HepG2 (cell line): ENCODE data around the gene PTPRM. TPM values are rescaled to one million over a fixed set of nuclear protein-coding genes. Genes with fewer than 3 reads are reported as not detected.

Experiments used
- ATAC-seq: fragments of 200-7000 bp; cut with Tn5 transposase; 3 replicates; pipeline ENCODE4 v1.9.1; 2020; ENCODE audit warnings: mild to moderate bottlenecking, moderate library complexity
- BruUV-seq: library from RNA; stranded (reverse); fragments of 400-500 nt; replicated peaks from 2 replicates; lab custom pipeline; 2021; lab: Mats Ljungman, UMichigan
- CTCF ChIA-PET: fragments of 300-600 bp; formaldehyde crosslinking; extraction: SDS; loops from one replicate; lab custom pipeline; 2021; ENCODE audit warnings: low total read pairs, inconsistent platforms, low intra/inter-chr PET ratio; lab: Yijun Ruan, JAX
- POLR2A ChIA-PET: fragments of 350-600 bp; sonication (Branson Sonifier 250); formaldehyde crosslinking; loops from one replicate; lab custom pipeline; 2020; ENCODE audit warnings: antibody characterized with exemption, inconsistent platforms; lab: Yijun Ruan, JAX
- DNase-seq: peaks from one replicate; pipeline ENCODE4 v3.0.0-alpha.2; 2015; ENCODE audit warnings: low spot score
- FAIRE-seq: peaks from 3 replicates; lab custom pipeline; 2011; peaks lifted over from hg19 to GRCh38; lab: Jason Lieb, UNC
- H2AFZ ChIP-seq: one replicate; pipeline ENCODE4 v1.6.1; 2011; ENCODE audit warnings: low read length, inconsistent platforms
- H3K27ac ChIP-seq: fragments of 300-600 bp; 3 replicates; pipeline ENCODE4 v1.8.0; 2011; ENCODE audit warnings: mixed run types, mild to moderate bottlenecking, mixed read lengths, low read length, inconsistent platforms; ENCODE audit not compliant: insufficient read depth; ENCODE audit errors: extremely low read length
- H3K27me3 ChIP-seq, 2 experiments: fragments of 200-600 bp in 1 of 2; 2 replicates in 1 of 2; 3 replicates in 1 of 2; pipeline versions ENCODE4 v1.6.0 to v1.8.0; 2011; ENCODE audit warnings: low read length in 2 of 2, mild to moderate bottlenecking in 2 of 2, moderate library complexity in 2 of 2, inconsistent platforms in 1 of 2; ENCODE audit not compliant: insufficient read depth in 2 of 2, control insufficient read depth in 1 of 2
- H3K36me3 ChIP-seq, 2 experiments: fragments of 200-600 bp in 1 of 2; replicated peaks in 1 of 2; 2 replicates in 1 of 2; 3 replicates in 1 of 2; pipeline versions ENCODE4 v1.5.1 to v1.8.0; 2011; ENCODE audit warnings: low read length in 2 of 2, inconsistent platforms in 1 of 2; ENCODE audit not compliant: insufficient read depth in 2 of 2, control insufficient read depth in 1 of 2
- H3K4me1 ChIP-seq: 2 replicates; pipeline ENCODE4 v1.5.1; 2012; ENCODE audit warnings: low read length, inconsistent platforms; ENCODE audit not compliant: insufficient read depth
- H3K4me2 ChIP-seq: 2 replicates; pipeline ENCODE4 v1.6.0; 2011; ENCODE audit warnings: low read depth, low read length, inconsistent platforms
- H3K4me3 ChIP-seq, 3 experiments: fragments of 200-600 bp in 1 of 3; sonication (generic), shearing (Covaris generic) in 1 of 3; replicated peaks in 1 of 3; 2 replicates each; pipeline ENCODE4 v1.5.1; 2011 to 2016; ENCODE audit warnings: low read length in 3 of 3, inconsistent platforms in 2 of 3, low read depth in 2 of 3, mild to moderate bottlenecking in 2 of 3, control low read depth in 1 of 3, mixed read lengths in 1 of 3; ENCODE audit not compliant: insufficient read depth in 1 of 3
- H3K79me2 ChIP-seq: one replicate; pipeline ENCODE4 v1.6.1; 2011; ENCODE audit warnings: low read length, inconsistent platforms; ENCODE audit not compliant: insufficient read depth
- H3K9ac ChIP-seq: 2 replicates; pipeline ENCODE4 v1.6.0; 2011; ENCODE audit warnings: mild to moderate bottlenecking, low read depth, low read length, inconsistent platforms; ENCODE audit not compliant: insufficient read depth
- H3K9me3 ChIP-seq: 2 replicates; pipeline ENCODE4 v1.5.1; 2012; ENCODE audit warnings: mild to moderate bottlenecking, low read length
- H4K20me1 ChIP-seq: 2 replicates; pipeline ENCODE4 v1.6.0; 2011; ENCODE audit warnings: inconsistent platforms, mild to moderate bottlenecking, low read length, moderate library complexity; ENCODE audit not compliant: insufficient read depth
- BCLAF1 ChIP-seq: fragments of 450-650 bp; IDR thresholded peaks from 2 replicates; pipeline ENCODE4 v1.6.1; 2017; ENCODE audit warnings: mild to moderate bottlenecking
- MEIS1 ChIP-seq: sonication (generic); formaldehyde crosslinking; IDR thresholded peaks from 2 replicates; pipeline ENCODE4 v1.9.0; 2021; ENCODE audit warnings: mild to moderate bottlenecking, missing genetic modification reagents, moderate library complexity, borderline replicate concordance
- NFKBIZ ChIP-seq: IDR thresholded peaks from 2 replicates; pipeline ENCODE4 v1.6.1; 2018; ENCODE audit warnings: missing genetic modification reagents, missing compliant biosample characterization
- SNRNP70 ChIP-seq: fragments of 200-400 bp; formaldehyde crosslinking; IDR thresholded peaks from 2 replicates; pipeline ENCODE4 v1.6.1; 2017; ENCODE audit warnings: mild to moderate bottlenecking, low read depth, low read length, moderate library complexity
- ZFP91 ChIP-seq: sonication (generic); formaldehyde crosslinking; IDR thresholded peaks from 2 replicates; pipeline ENCODE4 v1.9.0; 2022; ENCODE audit warnings: missing genetic modification reagents, mild to moderate bottlenecking, borderline replicate concordance
- ZMYM4 ChIP-seq: sonication (generic); formaldehyde crosslinking; IDR thresholded peaks from 2 replicates; pipeline ENCODE4 v1.8.1; 2023; ENCODE audit warnings: mild to moderate bottlenecking, missing genetic modification reagents
- whole genome bisulfite sequencing: methylation state at CpG from one replicate; pipeline ENCODE4 v1.1.6; 2017; ENCODE audit warnings: low lambda C conversion rate; 5-methylcytosine and 5-hydroxymethylcytosine counted together
- in situ Hi-C: cut with HindIII; loops from 2 replicates; pipeline ENCODE4 v1.10.0; 2017; ENCODE audit warnings: low pct_unique_long_range_greater_than_20kb; ENCODE audit not compliant: extremely low pct_ligation_motif_present
- intact Hi-C: fragments of 100-400 bp; cut with micrococcal nuclease; formaldehyde crosslinking; loops from one replicate; pipeline ENCODE4 v1.10.0; 2022; ENCODE audit not compliant: unreplicated experiment
- polyA plus RNA-seq, 8 experiments: library from polyadenylated mRNA; depleted of rRNA in 3 of 8; stranded (reverse) in 7 of 8; unstranded in 1 of 8; fragments of >200 nt; fragmentation: Illumina TruSeq in 4 of 8; extraction: Trizol in 4 of 8; gene quantifications; 2 replicates each; pipeline versions ENCODE4 v1.2.1 to v1.2.3, GENCODE V29; 2011 to 2016; ENCODE audit warnings: low read depth in 4 of 8, missing spikeins in 1 of 8, mixed read lengths in 1 of 8; ENCODE audit not compliant: insufficient read depth in 1 of 8
- total RNA-seq, 5 experiments: library from RNA; depleted of rRNA; stranded (reverse); fragments of >200 nt; fragmentation: Illumina TruSeq; extraction: Trizol; gene quantifications; 2 replicates each; pipeline ENCODE4 v1.2.3, GENCODE V29; 2016; ENCODE audit warnings: low read depth in 1 of 5
- TF ChIP-seq, protein P1 (sequence below): sonication (generic); formaldehyde crosslinking; IDR thresholded peaks from 2 replicates; pipeline ENCODE4 v1.5.1; 2020; ENCODE audit warnings: missing genetic modification reagents, mild to moderate bottlenecking, borderline replicate concordance
- TF ChIP-seq, protein P2 (sequence below): sonication (generic); formaldehyde crosslinking; IDR thresholded peaks from 2 replicates; pipeline ENCODE4 v1.8.1; 2023; ENCODE audit warnings: mild to moderate bottlenecking, inconsistent platforms, moderate library complexity, missing genetic modification reagents, borderline replicate concordance

The PTPRM gene
- total and polyA plus RNA-seq, 2 of the 13 experiments (the other 11 are each of a cell fraction or from before 2014, with no cell fraction given) = 12.6 to 108 TPM

- BruUV-seq = no TSS peak
- H2AFZ ChIP-seq = no peak overlapping the region
- in situ Hi-C loops = no loop called here
- H3K79me2 ChIP-seq = no peaks in the 10 kb centered on the region
- POLR2A ChIA-PET = no interaction called here
- peaks cover 0 to 3% of the 10 kb centered on the region in 2 experiments; a peak in 2 of 5 replicates for H3K36me3 ChIP-seq
- intact Hi-C loops = no loop called here
- H3K9ac ChIP-seq = no peak overlapping the region
- CTCF ChIA-PET = no interaction called here
- TF ChIP-seq ZMYM4 (CRISPR knock-in tag) (no peak), SNRNP70 (no peak)
- TF ChIP-seq, protein P1, sequence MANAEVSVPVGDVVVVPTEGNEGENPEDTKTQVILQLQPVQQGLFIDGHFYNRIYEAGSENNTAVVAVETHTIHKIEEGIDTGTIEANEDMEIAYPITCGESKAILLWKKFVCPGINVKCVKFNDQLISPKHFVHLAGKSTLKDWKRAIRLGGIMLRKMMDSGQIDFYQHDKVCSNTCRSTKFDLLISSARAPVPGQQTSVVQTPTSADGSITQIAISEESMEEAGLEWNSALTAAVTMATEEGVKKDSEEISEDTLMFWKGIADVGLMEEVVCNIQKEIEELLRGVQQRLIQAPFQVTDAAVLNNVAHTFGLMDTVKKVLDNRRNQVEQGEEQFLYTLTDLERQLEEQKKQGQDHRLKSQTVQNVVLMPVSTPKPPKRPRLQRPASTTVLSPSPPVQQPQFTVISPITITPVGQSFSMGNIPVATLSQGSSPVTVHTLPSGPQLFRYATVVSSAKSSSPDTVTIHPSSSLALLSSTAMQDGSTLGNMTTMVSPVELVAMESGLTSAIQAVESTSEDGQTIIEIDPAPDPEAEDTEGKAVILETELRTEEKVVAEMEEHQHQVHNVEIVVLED (CRISPR knock-in tag) = no peak
- no peak overlapping the region for H3K4me2 ChIP-seq
- no peaks in the 10 kb centered on the region for H3K4me1 ChIP-seq
- no peak overlapping the region for H3K27ac ChIP-seq
- 97% methylated on average over 16 of the region's 17 CpGs for WGBS
- no peak overlapping the region for H3K4me3 ChIP-seq
- no peak for DNase-seq
- no peaks in the 10 kb centered on the region for H3K9me3 ChIP-seq
- ATAC-seq = no peak
- no peaks in the 10 kb centered on the region for H4K20me1 ChIP-seq
- no peaks in the 10 kb centered on the region for H3K27me3 ChIP-seq
- no peak for FAIRE-seq
These were observed 833.2 kb downstream of the PTPRM start for GRCh38 chr18:8400193-8400752.

DNA sequence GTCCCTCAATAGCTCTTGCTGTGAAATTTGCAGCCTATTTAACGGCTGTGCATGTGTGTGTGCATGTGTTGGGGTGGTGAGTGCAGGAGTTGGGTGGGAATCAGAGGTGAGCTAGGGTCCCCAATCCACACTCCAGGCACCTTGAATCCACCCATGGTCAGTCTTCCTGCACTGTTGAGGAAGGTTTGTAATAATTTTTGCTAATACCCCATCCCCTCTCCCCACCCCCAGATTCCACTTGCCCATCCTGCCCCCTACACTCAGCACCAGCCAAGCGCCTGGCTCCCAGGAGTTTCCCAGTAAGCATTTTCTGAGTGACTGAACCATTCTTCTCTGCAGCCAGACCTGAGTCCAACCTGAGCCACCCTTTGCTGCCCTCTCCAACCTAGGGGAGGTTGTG lies 833.7 kb downstream of the PTPRM start:
- in situ Hi-C loops (no loop called here), intact Hi-C loops (no loop called here)
- no peaks in the 10 kb centered on the region for H3K79me2 ChIP-seq
- ChIA-PET POLR2A (no interaction called here), CTCF (no interaction called here)
- DNase-seq (no peak), FAIRE-seq (no peak), ATAC-seq (no peak)
- H2AFZ ChIP-seq = no peak overlapping the region
- H3K4me3 ChIP-seq = no peak overlapping the region
- H3K27ac ChIP-seq = no peak overlapping the region
- WGBS = 57% methylated on average over 2 of the region's 2 CpGs
- H3K27me3 ChIP-seq = no peaks in the 10 kb centered on the region
- H3K4me1 ChIP-seq = no peaks in the 10 kb centered on the region
- no peaks in the 10 kb centered on the region for H3K9me3 ChIP-seq
- BruUV-seq = no TSS peak
- no peaks in the 10 kb centered on the region for H4K20me1 ChIP-seq
- no peak overlapping the region for H3K4me2 ChIP-seq
- H3K36me3 ChIP-seq = peaks cover 0 to 3% of the 10 kb centered on the region in 2 experiments; a peak in 1 of 5 replicates
- no peak overlapping the region for H3K9ac ChIP-seq
- TF ChIP-seq, protein P2, sequence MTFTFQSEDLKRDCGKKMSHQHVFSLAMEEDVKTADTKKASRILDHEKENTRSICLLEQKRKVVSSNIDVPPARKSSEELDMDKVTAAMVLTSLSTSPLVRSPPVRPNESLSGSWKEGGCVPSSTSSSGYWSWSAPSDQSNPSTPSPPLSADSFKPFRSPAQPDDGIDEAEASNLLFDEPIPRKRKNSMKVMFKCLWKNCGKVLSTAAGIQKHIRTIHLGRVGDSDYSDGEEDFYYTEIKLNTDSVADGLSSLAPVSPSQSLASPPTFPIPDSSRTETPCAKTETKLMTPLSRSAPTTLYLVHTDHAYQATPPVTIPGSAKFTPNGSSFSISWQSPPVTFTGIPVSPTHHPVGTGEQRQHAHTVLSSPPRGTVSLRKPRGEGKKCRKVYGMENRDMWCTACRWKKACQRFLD = no peak
- TF ChIP-seq BCLAF1 = no peak
- TF ChIP-seq ZFP91 = no peak
- no peak for TF ChIP-seq MEIS1 (CRISPR knock-in tag)
- no peak for TF ChIP-seq NFKBIZ (CRISPR knock-in tag)
